Pulmonary artery endothelial cell (primary cell): ENCODE results near the gene C9orf43. TPM values are rescaled to one million over a fixed set of nuclear protein-coding genes. Genes with fewer than 3 reads are reported as not detected.
"Not testable (repeated sequence)": the region's sequence is repeated elsewhere in the genome, so short reads cannot be mapped to it uniquely, and the experiment has no call there.

Experiments
- DNase-seq: peaks from one replicate; pipeline ENCODE4 v3.0.0-alpha.2; 2011; ENCODE audit warnings: low read depth, low spot score
- total RNA-seq: library from RNA; depleted of rRNA; stranded (reverse); fragments of >200 nt; gene quantifications from 2 replicates; pipeline ENCODE4 v1.2.3, GENCODE V29; 2014

Gene C9orf43
- 0.35 and 0.46 TPM in 2 replicates for total RNA-seq

DNA sequence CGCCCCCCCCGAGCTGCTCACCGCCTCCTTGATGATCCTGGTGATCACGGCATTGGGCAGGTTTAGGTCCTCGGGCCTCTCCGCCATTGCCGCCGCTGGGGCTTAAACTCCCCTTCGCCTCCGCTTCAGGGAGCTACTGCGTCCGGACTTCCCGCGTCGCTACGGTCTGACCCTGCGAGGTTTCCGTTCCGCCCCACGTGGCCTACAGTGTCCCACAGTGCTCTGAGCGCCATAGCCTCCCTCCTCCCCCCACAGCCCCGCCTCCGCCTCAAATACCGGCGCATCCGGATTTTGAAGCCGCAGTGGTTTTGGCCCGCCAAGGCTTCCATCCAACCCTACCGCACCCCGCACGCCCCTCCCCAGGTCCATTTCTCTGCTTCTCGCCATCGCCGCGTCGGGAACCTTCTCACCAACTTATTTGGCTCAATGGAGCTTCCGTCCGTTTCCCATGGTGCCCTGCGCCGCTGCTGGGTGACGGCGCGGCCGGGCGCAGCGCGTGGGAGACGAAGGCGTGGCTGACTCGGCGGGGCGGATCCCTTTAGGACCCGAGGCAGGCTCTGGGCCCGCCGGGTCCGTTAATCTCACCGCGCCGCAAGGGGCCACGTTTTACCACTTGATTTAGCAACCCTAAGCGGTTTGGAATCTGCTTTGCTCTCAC, at the start of gene C9orf43, which contains the start of gene POLE3:
TSS of gene C9orf43 (plus strand) at position 541 of the 658 bp plus-strand sequence. CDS start 2,747 bp downstream, outside the sequence.
TSS of gene POLE3 (minus strand) at position 469 of the 658 bp plus-strand sequence. CDS start at position 87, 382 bp downstream.
- DNase-seq = peak; percentile 85

GRCh38 chr9:113361304-113362018, 49.1 kb upstream of the C9orf43 start:
- no peak for DNase-seq

DNA sequence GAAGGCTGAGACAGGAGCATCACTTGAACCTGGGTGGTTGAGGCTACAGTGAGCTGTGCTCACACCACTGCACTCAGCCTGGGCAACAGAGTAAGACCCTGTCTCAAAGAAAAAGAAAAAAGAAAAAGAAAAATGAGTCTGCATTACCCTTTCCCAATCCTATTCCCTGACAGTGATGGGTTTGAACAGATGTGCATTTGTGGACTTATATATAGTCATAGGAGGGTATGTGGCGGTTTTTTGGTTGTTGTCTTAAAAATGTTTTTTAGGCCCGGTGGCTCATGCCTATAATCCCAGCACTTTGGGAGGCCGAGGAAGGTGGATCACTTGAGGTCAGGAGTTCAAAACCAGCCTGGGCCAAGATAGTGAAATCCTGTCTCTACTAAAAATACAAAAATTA, 47.2 kb upstream of the C9orf43 start:
- DNase-seq = no peak

DNA sequence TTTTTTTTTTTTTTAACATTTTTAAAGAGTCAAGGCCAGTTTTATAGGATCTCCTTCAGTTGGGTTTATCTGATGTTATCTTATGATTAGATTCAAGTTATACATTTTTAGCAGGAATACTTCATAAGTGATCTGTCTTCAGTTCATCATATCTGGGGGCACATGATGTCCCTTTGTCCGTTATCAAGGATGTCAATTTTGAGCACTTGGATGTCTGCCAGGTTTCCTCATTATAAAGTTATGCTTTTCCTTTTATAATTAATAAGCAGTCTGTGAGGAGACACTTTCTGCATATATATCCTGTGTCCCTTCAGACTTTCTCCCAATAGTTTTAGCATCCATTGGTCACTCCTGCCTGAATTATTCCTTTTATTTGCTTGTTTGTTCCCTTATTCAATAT, 45.6 kb upstream of the C9orf43 start:
- no peak for DNase-seq

- DNase-seq = not testable (repeated sequence)
These were observed 44.9 kb upstream of the C9orf43 start for GRCh38 chr9:113365652-113366051.

DNA sequence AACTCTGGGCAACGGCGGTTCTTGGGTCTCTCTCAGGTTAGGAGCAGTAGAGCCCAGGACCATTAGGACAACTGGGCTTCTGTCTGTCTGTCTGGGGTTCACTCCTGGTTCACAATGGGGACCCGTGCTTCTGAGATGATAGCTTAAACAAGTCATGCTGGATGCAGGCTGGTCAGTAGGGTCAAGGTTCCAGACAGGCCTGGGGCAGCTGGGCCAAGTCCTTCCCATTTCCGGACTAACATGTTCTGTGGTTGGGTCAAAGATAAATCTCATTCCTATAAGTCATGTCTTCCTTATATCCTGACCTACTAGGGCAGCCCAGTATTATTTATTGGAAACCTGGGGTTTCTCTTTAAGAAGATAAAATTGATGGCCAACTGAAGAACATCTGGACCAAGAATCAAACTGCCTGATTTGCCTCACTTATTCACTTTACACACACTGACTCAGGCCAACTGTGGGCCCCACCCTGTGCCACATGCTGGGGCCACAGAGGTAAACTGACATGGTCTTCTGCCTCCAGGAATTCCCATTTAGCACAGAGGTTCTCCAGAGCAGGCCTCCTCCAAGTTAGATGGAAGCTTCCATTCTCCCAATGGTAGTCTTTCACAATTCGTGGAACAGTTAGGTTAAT, 42.1 kb upstream of the C9orf43 start:
- no peak for DNase-seq

- no peak for DNase-seq
These were observed 41.3 kb upstream of the C9orf43 start for GRCh38 chr9:113368982-113369854.

DNA sequence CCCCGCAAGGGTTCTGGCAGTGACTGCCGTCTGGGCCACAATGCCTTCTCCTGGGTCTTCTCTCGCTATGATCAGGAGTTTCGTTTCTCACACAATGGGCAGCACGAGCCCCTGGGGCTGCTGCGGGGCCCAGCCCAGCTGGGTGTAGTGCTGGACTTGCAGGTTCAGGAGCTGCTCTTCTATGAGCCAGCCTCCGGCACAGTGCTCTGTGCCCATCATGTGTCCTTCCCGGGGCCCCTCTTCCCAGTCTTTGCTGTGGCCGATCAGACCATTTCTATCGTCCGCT, 40.7 kb upstream of the C9orf43 start:
- no peak for DNase-seq

GRCh38 chr9:113370806-113371325, 39.7 kb upstream of the C9orf43 start:
- no peak for DNase-seq

GRCh38 chr9:113372059-113372458, 38.5 kb upstream of the C9orf43 start:
- no peak for DNase-seq

DNA sequence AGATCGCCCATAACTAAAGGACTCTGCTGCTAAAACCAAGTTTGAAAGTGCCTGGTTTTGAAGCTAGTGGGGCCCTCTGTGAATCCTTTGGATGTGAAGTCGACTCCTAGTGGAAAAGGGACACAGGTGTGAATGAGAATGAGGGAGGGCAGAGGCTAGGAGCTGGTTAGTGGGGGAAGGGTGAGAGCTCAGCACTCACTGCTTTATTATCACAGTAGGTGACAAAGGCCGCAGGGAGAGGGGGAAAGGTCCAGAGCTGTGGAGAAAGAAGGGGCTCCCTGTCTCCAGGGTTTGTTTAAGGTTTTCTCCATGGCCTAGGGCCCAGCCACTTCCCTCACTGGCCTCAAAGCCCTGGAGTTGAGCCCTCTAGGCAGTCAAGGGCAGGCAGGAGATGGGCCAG, 37.3 kb upstream of the C9orf43 start:
- DNase-seq = no peak

GRCh38 chr9:113373676-113374392, 36.7 kb upstream of the C9orf43 start:
- no peak for DNase-seq

DNA sequence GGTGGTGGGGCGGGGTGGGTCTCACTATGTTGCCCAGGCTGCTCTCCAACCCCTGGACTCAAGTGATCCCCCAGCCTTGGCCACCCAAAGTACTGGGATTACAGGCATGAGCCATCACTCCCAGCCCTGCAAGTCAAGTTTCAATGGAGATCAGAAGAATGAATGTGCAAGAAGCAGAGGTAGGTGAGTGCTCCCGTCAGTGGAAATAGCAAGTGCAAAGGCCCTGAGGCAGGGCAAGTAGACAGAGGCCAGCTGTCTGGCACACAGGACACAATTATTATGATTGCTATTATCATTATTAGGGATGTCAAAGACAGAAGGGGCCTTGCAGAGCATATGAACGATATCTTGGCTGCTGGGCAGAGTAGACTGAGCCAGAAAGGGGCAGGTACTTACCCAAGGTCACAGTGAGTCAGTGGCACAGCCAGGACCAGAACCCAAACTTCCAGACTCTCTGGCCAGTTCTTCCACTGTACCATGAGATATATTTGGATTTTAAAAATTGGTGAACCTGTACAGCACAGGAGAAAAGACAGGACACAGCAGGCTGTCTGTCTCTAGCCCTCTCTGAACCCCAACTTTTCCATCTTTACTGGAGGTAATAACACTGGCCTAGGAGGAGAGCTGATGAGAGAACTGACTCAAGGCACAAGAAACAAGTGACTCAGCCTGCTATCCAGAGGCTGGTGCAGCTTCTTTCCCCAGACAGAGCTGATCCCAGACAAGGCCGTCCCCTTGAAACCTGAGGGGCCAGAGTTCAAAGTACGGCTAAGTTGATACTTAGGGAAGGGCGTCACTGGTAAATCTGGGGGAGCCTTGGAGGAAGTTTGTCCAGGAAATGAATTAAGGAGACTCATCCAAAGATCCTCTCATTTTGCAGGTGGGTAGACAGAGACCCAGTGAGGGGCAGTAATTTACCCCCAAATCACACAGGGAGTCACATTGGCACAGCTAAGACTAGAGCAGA, 35.2 kb upstream of the C9orf43 start:
- no peak for DNase-seq

DNA sequence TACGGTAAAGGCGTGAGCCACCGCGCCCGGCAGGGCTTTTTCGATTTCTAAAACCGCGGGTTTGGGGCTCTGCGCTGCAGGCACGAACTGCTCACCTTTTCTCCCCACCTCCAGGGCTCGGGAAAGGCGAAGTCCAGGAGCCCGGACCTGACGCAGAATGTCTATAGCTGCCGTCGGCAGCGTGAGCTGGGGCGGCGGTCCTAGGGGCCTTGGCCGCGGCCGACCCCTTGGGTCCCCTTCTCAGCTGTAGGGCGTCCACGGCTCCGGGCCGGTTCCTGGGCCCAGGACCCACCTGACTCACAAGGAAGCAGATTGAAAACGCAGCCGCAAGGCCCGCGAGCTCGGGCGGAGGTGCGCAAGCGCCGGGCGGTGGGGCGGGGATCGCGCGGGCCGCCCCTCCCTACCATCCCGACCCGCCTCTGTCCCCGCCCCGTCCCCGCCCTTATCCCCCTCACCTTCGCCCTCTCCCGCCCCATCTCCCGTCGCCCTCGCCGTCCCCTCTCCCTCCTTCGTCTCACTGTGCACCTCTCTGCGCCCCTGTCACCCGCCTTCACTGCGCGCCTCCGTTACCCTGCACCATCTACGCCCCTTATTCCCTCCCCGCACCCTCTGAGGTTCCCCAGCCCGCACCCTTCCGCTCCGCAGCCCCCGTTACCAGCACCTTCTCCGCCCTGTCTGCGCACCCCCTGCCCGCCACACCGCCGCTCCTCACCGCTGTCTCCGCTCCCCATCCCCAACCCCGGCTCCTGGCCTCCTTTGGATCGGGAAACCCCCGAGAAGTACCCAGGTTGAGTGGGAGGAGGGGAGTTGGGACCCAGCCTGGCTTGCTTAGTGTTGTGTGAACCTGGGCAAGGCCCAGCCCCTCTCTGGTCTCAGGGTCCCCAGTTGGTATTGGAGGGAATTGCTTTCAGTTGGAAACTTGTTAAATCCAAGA, 33.6 kb upstream of the C9orf43 start, which contains the start of gene HDHD3:
TSS of gene HDHD3 (minus strand) at position 353 of the 934 bp plus-strand sequence. CDS start 2,632 bp downstream, outside the sequence.
- no peak for DNase-seq

DNA sequence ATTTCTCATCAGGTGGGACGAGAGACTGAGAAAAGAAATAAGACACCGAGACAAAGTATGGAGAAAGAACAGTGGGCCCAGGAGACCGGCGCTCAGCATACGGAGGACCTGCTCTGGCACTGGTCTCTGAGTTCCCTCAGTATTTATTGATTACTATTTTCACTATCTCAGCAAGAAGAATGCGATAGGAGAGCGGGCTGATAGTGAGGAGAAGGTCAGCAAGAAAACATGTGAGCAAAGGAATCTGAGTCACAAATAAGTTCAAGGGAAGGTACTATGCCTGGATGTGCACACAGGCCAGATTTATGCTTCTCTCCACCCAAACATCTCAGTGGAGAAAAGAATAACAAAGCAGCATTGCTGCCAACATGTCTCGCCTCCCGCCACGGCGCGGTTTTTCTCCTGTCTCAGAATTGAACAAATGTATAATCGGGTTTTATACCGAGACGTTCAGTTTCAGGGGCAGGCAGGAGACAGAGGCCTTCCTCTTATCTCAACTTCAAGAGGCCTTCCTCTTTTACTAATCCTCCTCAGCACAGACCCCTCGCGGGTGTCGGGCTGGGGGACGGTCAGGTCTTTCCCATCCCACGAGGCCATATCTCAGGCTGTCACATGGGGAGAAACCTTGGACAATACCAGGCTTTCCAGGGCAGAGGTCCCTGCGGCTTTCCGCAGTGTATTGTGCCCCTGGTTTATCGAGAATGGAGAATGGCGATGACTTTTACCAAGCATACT, 31.3 kb upstream of the C9orf43 start:
- not testable (repeated sequence) for DNase-seq

GRCh38 chr9:113379829-113380210, 30.7 kb upstream of the C9orf43 start:
- DNase-seq = not testable (repeated sequence)

GRCh38 chr9:113380869-113381378, 29.6 kb upstream of the C9orf43 start:
- DNase-seq = no peak
